GM20431 (cell line): ENCODE results near the gene TMEM269.
"Not testable (repeated sequence)": the region's sequence is repeated elsewhere in the genome, so short reads cannot be mapped to it uniquely, and the experiment has no call there.

ENCODE experiments used
- in situ Hi-C: fragments of 300-500 bp; cut with MseI, MboI; formaldehyde crosslinking; loops from one replicate; pipeline ENCODE4 v1.15.0; 2020; ENCODE audit warnings: low sequenced_read_pairs; ENCODE audit not compliant: unreplicated experiment

TMEM269 gene

GRCh38 chr1:42814815-42815214 lies 30.0 kb downstream of the TMEM269 start:
- in situ Hi-C loops: not testable (repeated sequence)

GRCh38 chr1:42815941-42816584 lies 31.3 kb downstream of the TMEM269 start:
- in situ Hi-C loops: no loop called here

GRCh38 chr1:42816585-42817439 lies 32.0 kb downstream of the TMEM269 start, which contains the start of the genes ERMAP and SVBP:
Gene ERMAP, plus strand, starts transcription at chr1:42817122. Its CDS starts 13,327 bp downstream, at chr1:42830449.
Gene SVBP, minus strand, starts transcription at chr1:42817397. Its CDS starts 853 bp downstream, at chr1:42816544.
- in situ Hi-C loops: no loop called here

- in situ Hi-C loops: no loop called here
Measured at GRCh38 chr1:42817440-42817767, 32.6 kb downstream of the TMEM269 start.

GRCh38 chr1:42817976-42818375 lies 33.2 kb downstream of the TMEM269 start:
- in situ Hi-C loops: no loop called here

GRCh38 chr1:42820813-42821212 lies 36.0 kb downstream of the TMEM269 start:
- in situ Hi-C loops: no loop called here

- in situ Hi-C loops: no loop called here
Measured at GRCh38 chr1:42821690-42822089, 36.9 kb downstream of the TMEM269 start.

- in situ Hi-C loops: no loop called here
Measured at GRCh38 chr1:42822800-42823392, 38.1 kb downstream of the TMEM269 start.

- in situ Hi-C loops: no loop called here
Measured at GRCh38 chr1:42824481-42825035, 39.8 kb downstream of the TMEM269 start.

- in situ Hi-C loops: no loop called here
Measured at GRCh38 chr1:42825036-42825851, 40.5 kb downstream of the TMEM269 start.

GRCh38 chr1:42830631-42831030 lies 45.8 kb downstream of the TMEM269 start:
- in situ Hi-C loops: no loop called here

GRCh38 chr1:42831273-42831672 lies 46.5 kb downstream of the TMEM269 start:
- in situ Hi-C loops: no loop called here

GRCh38 chr1:42832641-42833240 lies 48.0 kb downstream of the TMEM269 start:
- in situ Hi-C loops: no loop called here

GRCh38 chr1:42833981-42834380 lies 49.2 kb downstream of the TMEM269 start:
- in situ Hi-C loops: no loop called here

- in situ Hi-C loops: no loop called here
Measured at GRCh38 chr1:42834803-42835202, 50.0 kb downstream of the TMEM269 start.

GRCh38 chr1:42835422-42835821 lies 50.6 kb downstream of the TMEM269 start:
- in situ Hi-C loops: no loop called here

GRCh38 chr1:42837709-42838108 lies 52.9 kb downstream of the TMEM269 start:
- in situ Hi-C loops: no loop called here

GRCh38 chr1:42838482-42839190 lies 53.8 kb downstream of the TMEM269 start:
- in situ Hi-C loops: no loop called here

GRCh38 chr1:42841010-42841409 lies 56.2 kb downstream of the TMEM269 start:
- in situ Hi-C loops: no loop called here
